T-cell (primary cell): Measurements from ENCODE around the gene GADD45B. TPM values are rescaled to one million over a fixed set of nuclear protein-coding genes. Genes with fewer than 3 reads are reported as not detected.

Experiments used
- ATAC-seq, 4 experiments: fragments of 200-7000 bp in 3 of 4; fragments of 150-1000 bp in 1 of 4; cut with Tn5 transposase; replicated peaks in 1 of 4; 1 replicate in 3 of 4; 2 replicates in 1 of 4; pipeline ENCODE4 v1.10.0; 2021; ENCODE audit warnings: moderate library complexity in 3 of 4, mild to moderate bottlenecking in 2 of 4, moderate number of reproducible peaks in 1 of 4
- CTCF ChIA-PET, 2 donors: fragments of 300-600 bp; sonication (Branson Sonifier 250); formaldehyde crosslinking; loops; one replicate each; lab custom pipeline; 2022; ENCODE audit warnings: antibody characterized with exemption in 2 of 2; lab: Charles Lee
- POLR2A ChIA-PET, 2 donors: fragments of 300-600 bp; sonication (Branson Sonifier 250); formaldehyde crosslinking; loops; one replicate each; lab custom pipeline; 2022; ENCODE audit warnings: antibody characterized with exemption in 2 of 2; lab: Charles Lee
- DNase-seq, 35 experiments: peaks; one replicate each; pipeline versions ENCODE4 v3.0.0 to v3.0.0-alpha.2; 2013 to 2023
- H3K27ac ChIP-seq: one replicate; pipeline ENCODE4 v1.5.1; 2013; ENCODE audit warnings: low read length
- H3K27me3 ChIP-seq, 2 experiments: replicated peaks in 1 of 2; 1 replicate in 1 of 2; 2 replicates in 1 of 2; pipeline versions ENCODE4 v1.6.1 to v1.7.0; 2013; ENCODE audit warnings: low read length in 1 of 2, mixed read lengths in 1 of 2; ENCODE audit not compliant: control insufficient read depth in 2 of 2, insufficient read depth in 2 of 2; ENCODE audit errors: extremely low read depth in 1 of 2
- H3K36me3 ChIP-seq, 2 donors: 1 replicate in 1 of 2; 2 replicates in 1 of 2; pipeline versions ENCODE4 v1.6.1 to v1.7.0; 2013; ENCODE audit warnings: low read length in 1 of 2; ENCODE audit not compliant: control insufficient read depth in 2 of 2, insufficient read depth in 1 of 2; ENCODE audit errors: extremely low read depth in 1 of 2
- H3K4me1 ChIP-seq, 2 experiments: 1 replicate in 1 of 2; 2 replicates in 1 of 2; pipeline versions ENCODE4 v1.6.1 to v1.7.0; 2013; ENCODE audit warnings: low read length in 2 of 2, mixed read lengths in 1 of 2; ENCODE audit not compliant: insufficient read depth in 2 of 2, control insufficient read depth in 1 of 2; ENCODE audit errors: extremely low read depth in 1 of 2
- H3K4me3 ChIP-seq, 2 donors: 1 replicate in 1 of 2; 2 replicates in 1 of 2; pipeline versions ENCODE4 v1.5.1 to v1.7.0; 2013; ENCODE audit warnings: mild to moderate bottlenecking in 2 of 2, low read length in 1 of 2, moderate library complexity in 1 of 2; ENCODE audit not compliant: control insufficient read depth in 1 of 2; ENCODE audit errors: extremely low read depth in 1 of 2
- H3K9me3 ChIP-seq: 2 replicates; pipeline ENCODE4 v1.7.0; 2013
- H3K27ac Mint-ChIP-seq, 2 donors: one replicate each; pipeline ENCODE4 v1.8.0; 2020 to 2021; ENCODE audit warnings: mild to moderate bottlenecking in 2 of 2, mixed read lengths in 2 of 2
- H3K27me3 Mint-ChIP-seq, 2 donors: one replicate each; pipeline ENCODE4 v1.8.0; 2021 to 2022; ENCODE audit warnings: mixed read lengths in 2 of 2
- H3K36me3 Mint-ChIP-seq: one replicate; pipeline ENCODE4 v1.8.0; 2021; ENCODE audit warnings: mixed read lengths
- H3K4me1 Mint-ChIP-seq, 3 donors: one replicate each; pipeline ENCODE4 v1.8.0; 2020 to 2022; ENCODE audit warnings: mixed read lengths in 3 of 3, mild to moderate bottlenecking in 1 of 3
- H3K4me3 Mint-ChIP-seq, 3 donors: one replicate each; pipeline ENCODE4 v1.8.0; 2020 to 2022; ENCODE audit warnings: mild to moderate bottlenecking in 3 of 3, mixed read lengths in 3 of 3, moderate library complexity in 3 of 3
- H3K9me3 Mint-ChIP-seq, 3 donors: one replicate each; pipeline ENCODE4 v1.8.0; 2020 to 2022; ENCODE audit warnings: mixed read lengths in 3 of 3
- WGBS: methylation state at CpG from one replicate; pipeline ENCODE4 v1.1.5; 2013; ENCODE audit warnings: missing lambda C conversion rate; ENCODE audit not compliant: insufficient coverage; 5-methylcytosine and 5-hydroxymethylcytosine counted together
- total RNA-seq, 35 experiments: library from RNA in 6 of 35; stranded (reverse) in 6 of 35; fragments of 120-200 nt in 1 of 35; gene quantifications; one replicate each; pipeline versions ENCODE4 v1.2.1 to v1.2.4 and lab custom pipeline; 2013 to 2026

GADD45B gene
- total RNA-seq, 5 donors from 2014 or later (not counting 1 experiment from before 2014, with no cell fraction given): 76.5 to 174 (median 102) TPM

GRCh38 chr19:2477141-2477710 is 1.3 kb downstream of the GADD45B start:
- peak overlapping the region; percentile 95 to 100 (median 99) for H3K4me3 Mint-ChIP-seq
- peak in 3 of 35 experiments; percentile 19 to 49 (median 26) for DNase-seq

GRCh38 chr19:2477732-2478191 is 1.8 kb downstream of the GADD45B start:
- no peaks in the 10 kb centered on the region for H3K9me3 ChIP-seq
- H3K36me3 ChIP-seq: peaks cover 0 to 2% of the 10 kb centered on the region in 2 donors
- peaks cover 13 to 47% of the 10 kb centered on the region in 2 experiments for H3K4me1 ChIP-seq
- Mint-ChIP-seq H3K27ac (peak overlapping the region; percentile 96 to 99), H3K36me3 (peaks cover 15% of the 10 kb centered on the region), H3K9me3 (no peaks in the 10 kb centered on the region), H3K27me3 (no peaks in the 10 kb centered on the region), H3K4me1 (peaks cover 11 to 33% (median 23%) of the 10 kb centered on the region in 3 donors), H3K4me3 (peak overlapping the region; percentile 95 to 100 (median 99))
- H3K4me3 ChIP-seq: peak overlapping the region; percentile 60 to 87
- 33% methylated on average over 15 of the region's 21 CpGs for WGBS
- no peaks in the 10 kb centered on the region for H3K27me3 ChIP-seq
- ChIA-PET POLR2A (interaction anchor here (0.5 to 3.4 kb wide), 9 partner anchors 26 to 308 kb away, joined by 3 to 35 read pairs (median 3); partner anchors contain the start of genes THOP1 (in 1 of the 2) and TIMM13 (in 1 of the 2)), CTCF (interaction anchor here in 1 of 2 donors (0.7 to 1.3 kb wide), 4 partner anchors 75 to 143 kb away, joined by 3 to 8 read pairs (median 4); no protein-coding TSS in a partner anchor)
- DNase-seq (peak in 7 of 35 experiments; percentile 16 to 50 (median 26)), ATAC-seq (no peak)
- H3K27ac ChIP-seq: peak overlapping the region; percentile 76

More at GRCh38 chr19:2477141-2477710, 1.3 kb downstream of the GADD45B start:
- Mint-ChIP-seq H3K36me3 (peaks cover 15% of the 10 kb centered on the region), H3K27me3 (no peaks in the 10 kb centered on the region), H3K4me1 (peaks cover 11 to 33% (median 23%) of the 10 kb centered on the region in 3 donors), H3K27ac (peak overlapping the region; percentile 85 to 99), H3K9me3 (no peaks in the 10 kb centered on the region)
- no peaks in the 10 kb centered on the region for H3K9me3 ChIP-seq
- ATAC-seq: peak in 1 of 4 experiments; percentile 1
- ChIA-PET CTCF (interaction anchor here in 1 of 2 donors (0.7 to 2.2 kb wide), 8 partner anchors 76 to 302 kb away, joined by 3 to 21 read pairs (median 8); no protein-coding TSS in a partner anchor), POLR2A (interaction anchor here (0.8 to 3.4 kb wide), 11 partner anchors 21 to 144 kb away, joined by 3 to 52 read pairs (median 5); no protein-coding TSS in a partner anchor)
- 3% methylated on average over 16 of the region's 27 CpGs for WGBS
- peak overlapping the region; percentile 87 to 100 for H3K4me3 ChIP-seq
- no peaks in the 10 kb centered on the region for H3K27me3 ChIP-seq
- peaks cover 0 to 2% of the 10 kb centered on the region in 2 donors for H3K36me3 ChIP-seq
- peaks cover 13 to 47% of the 10 kb centered on the region in 2 experiments for H3K4me1 ChIP-seq
- H3K27ac ChIP-seq: peak overlapping the region; percentile 76

DNA sequence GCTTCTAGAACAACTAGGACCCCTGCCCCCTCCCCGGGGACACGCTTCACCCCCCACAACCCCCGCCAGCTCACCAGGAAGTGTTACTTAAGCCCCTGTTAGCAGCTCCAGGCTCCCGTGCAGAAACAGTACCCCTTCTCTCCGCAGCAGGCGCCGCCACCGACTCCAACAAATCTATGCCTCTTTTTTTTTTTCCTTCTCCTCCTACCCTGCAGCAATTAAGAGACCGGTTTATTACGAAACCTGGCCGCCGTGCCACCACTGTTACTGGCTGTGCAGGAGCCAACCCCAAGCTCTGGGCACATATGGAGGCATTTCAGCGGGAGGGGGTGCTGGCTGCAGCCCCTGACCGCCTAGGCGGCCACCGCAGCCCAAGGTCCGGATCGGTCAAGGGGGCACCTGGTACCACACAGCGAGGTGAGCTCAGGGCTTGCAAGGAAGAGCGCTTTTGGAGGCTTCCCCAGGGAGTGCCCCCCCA is 2.4 kb downstream of the GADD45B start:
- H3K27me3 ChIP-seq: no peaks in the 10 kb centered on the region
- H3K27me3 Mint-ChIP-seq: no peaks in the 10 kb centered on the region
- peak overlapping the region; percentile 95 to 100 (median 99) for H3K4me3 Mint-ChIP-seq
- peak overlapping the region; percentile 96 to 99 for H3K27ac Mint-ChIP-seq
- peaks cover 13 to 47% of the 10 kb centered on the region in 2 experiments for H3K4me1 ChIP-seq
- peaks cover 0 to 5% (median 0%) of the 10 kb centered on the region in 3 donors for H3K9me3 Mint-ChIP-seq
- peak in 3 of 4 experiments; percentile 5 to 8 (median 7) for ATAC-seq
- H3K9me3 ChIP-seq: no peaks in the 10 kb centered on the region
- H3K4me3 ChIP-seq: peak overlapping the region; percentile 60 to 87
- peak in 34 of 35 experiments; percentile 26 to 75 (median 60) for DNase-seq
- H3K36me3 Mint-ChIP-seq: peaks cover 15% of the 10 kb centered on the region
- H3K27ac ChIP-seq: peak overlapping the region; percentile 76
- ChIA-PET CTCF (interaction anchor here in 1 of 2 donors (0.6 to 1.3 kb wide), 5 partner anchors 75 to 142 kb away, joined by 3 to 8 read pairs (median 5); no protein-coding TSS in a partner anchor), POLR2A (interaction anchor here (0.5 to 3.4 kb wide), 9 partner anchors 51 to 477 kb away, joined by 3 to 35 read pairs (median 3); partner anchors contain the start of genes THOP1 (in 1 of the 2) and TIMM13 (in 1 of the 2))
- 0% methylated on average over 17 of the region's 20 CpGs for WGBS
- H3K4me1 Mint-ChIP-seq: peaks cover 11 to 33% (median 22%) of the 10 kb centered on the region in 3 donors
- peaks cover 0 to 2% of the 10 kb centered on the region in 2 donors for H3K36me3 ChIP-seq

GRCh38 chr19:2478756-2479555 is 3.0 kb downstream of the GADD45B start:
- H3K27ac ChIP-seq: peak overlapping the region; percentile 76

GRCh38 chr19:2479556-2480194 is 3.7 kb downstream of the GADD45B start:
- Mint-ChIP-seq H3K36me3 (peaks cover 15% of the 10 kb centered on the region), H3K27me3 (no peaks in the 10 kb centered on the region), H3K4me1 (peaks cover 11 to 33% (median 22%) of the 10 kb centered on the region in 3 donors), H3K9me3 (peaks cover 4 to 10% (median 5%) of the 10 kb centered on the region in 3 donors), H3K4me3 (peak overlapping the region; percentile 59 to 99 (median 95)), H3K27ac (peak overlapping the region; percentile 78 to 81)
- Histone ChIP-seq H3K27ac (peak overlapping the region; percentile 76), H3K4me3 (peak overlapping the region in 1 of 2 donors; percentile 87), H3K9me3 (no peaks in the 10 kb centered on the region), H3K36me3 (peaks cover 0 to 2% of the 10 kb centered on the region in 2 donors), H3K4me1 (peaks cover 13 to 41% of the 10 kb centered on the region in 2 experiments), H3K27me3 (no peaks in the 10 kb centered on the region)
- no peak for DNase-seq
- ChIA-PET CTCF (no interaction called here), POLR2A (interaction anchor here in 1 of 2 donors (0.5 kb wide), 1 partner anchor 126 kb away, joined by 9 read pairs; no protein-coding TSS in a partner anchor)
- WGBS: 94% methylated on average over 14 of the region's 20 CpGs
- ATAC-seq: no peak

More at GRCh38 chr19:2478756-2479555, 3.0 kb downstream of the GADD45B start:
- Histone ChIP-seq H3K4me1 (peaks cover 13 to 47% of the 10 kb centered on the region in 2 experiments), H3K27me3 (no peaks in the 10 kb centered on the region), H3K4me3 (peak overlapping the region; percentile 60 to 87), H3K36me3 (peaks cover 0 to 2% of the 10 kb centered on the region in 2 donors), H3K9me3 (no peaks in the 10 kb centered on the region)
- Mint-ChIP-seq H3K27me3 (no peaks in the 10 kb centered on the region), H3K36me3 (peaks cover 15% of the 10 kb centered on the region), H3K4me1 (peaks cover 11 to 33% (median 22%) of the 10 kb centered on the region in 3 donors), H3K4me3 (peak overlapping the region; percentile 95 to 100 (median 99)), H3K9me3 (peaks cover 3 to 9% (median 4%) of the 10 kb centered on the region in 3 donors), H3K27ac (peak overlapping the region; percentile 96 to 99)
- ChIA-PET POLR2A (interaction anchor here (0.6 to 3.4 kb wide), 2 partner anchors 121 to 478 kb away, joined by 4 to 35 read pairs; no protein-coding TSS in a partner anchor), CTCF (interaction anchor here in 1 of 2 donors (0.6 to 1.3 kb wide), 3 partner anchors 132 to 142 kb away, joined by 5 to 8 read pairs (median 6); no protein-coding TSS in a partner anchor)
- 1% methylated on average over 35 of the region's 39 CpGs for WGBS
- ATAC-seq (peak; percentile 13 to 27 (median 20)), DNase-seq (peak; percentile 49 to 83 (median 66))
